ENCODE results near the gene PARPBP. TPM values are rescaled to one million over a fixed set of nuclear protein-coding genes. Genes with fewer than 3 reads are reported as not detected.

The PARPBP gene
- total and polyA plus RNA-seq, 2 of the 8 experiments (the other 6 are each of a cell fraction or from before 2014, with no cell fraction given) = 10.9 to 38.1 TPM

DNA sequence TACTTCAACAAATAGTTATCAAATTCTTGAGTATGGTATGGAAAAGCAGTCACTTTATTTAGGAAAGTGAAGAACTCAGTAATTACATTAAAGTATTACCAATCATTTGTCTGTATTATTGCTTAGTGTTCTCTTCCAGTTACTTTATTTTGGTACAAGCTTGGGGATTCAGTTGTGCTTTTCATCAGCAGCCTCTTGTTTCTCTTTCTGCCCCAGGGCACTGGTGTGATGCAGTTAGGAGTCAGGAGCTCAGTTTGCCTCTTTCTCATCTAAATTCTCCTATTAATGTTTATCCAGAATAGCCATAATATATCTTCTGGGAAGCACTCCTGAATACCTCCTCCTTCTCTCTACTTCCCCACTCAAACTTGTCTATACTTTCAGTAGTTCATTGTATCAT is 52.0 kb downstream of the PARPBP start (continued):
- TF ChIP-seq KDM5A (IDR thresholded peaks at IDR 0.05; ENCODE audit: low read length) (no peak), KDM1A (IDR thresholded peaks at IDR 0.05; ENCODE audit: borderline replicate concordance, low read length) (no peak), SIRT6 (IDR thresholded peaks at IDR 0.05; ENCODE audit: low read length) (no peak)
- TF ChIP-seq, protein P1, sequence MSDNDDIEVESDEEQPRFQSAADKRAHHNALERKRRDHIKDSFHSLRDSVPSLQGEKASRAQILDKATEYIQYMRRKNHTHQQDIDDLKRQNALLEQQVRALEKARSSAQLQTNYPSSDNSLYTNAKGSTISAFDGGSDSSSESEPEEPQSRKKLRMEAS (IDR thresholded peaks at IDR 0.05) = no peak
